KBM-7 (cell line): ENCODE data around the gene SCYGR7.
"Not testable (repeated sequence)": the region's sequence is repeated elsewhere in the genome, so short reads cannot be mapped to it uniquely, and the experiment has no call there.

ENCODE experiments used
- DNase-seq: peaks from one replicate; pipeline ENCODE4 v3.0.0-alpha.2; 2015
- in situ Hi-C: fragments of 300-500 bp; cut with MboI; formaldehyde crosslinking; loops from 2 replicates; pipeline ENCODE4 v1.14.3; 2020; ENCODE audit warnings: low sequenced_read_pairs, low pct_unique_long_range_greater_than_20kb, mixed read lengths

Gene SCYGR7, protein sequence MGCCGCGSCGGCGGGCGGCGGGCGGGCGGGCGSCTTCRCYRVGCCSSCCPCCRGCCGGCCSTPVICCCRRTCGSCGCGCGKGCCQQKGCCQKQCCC

DNA sequence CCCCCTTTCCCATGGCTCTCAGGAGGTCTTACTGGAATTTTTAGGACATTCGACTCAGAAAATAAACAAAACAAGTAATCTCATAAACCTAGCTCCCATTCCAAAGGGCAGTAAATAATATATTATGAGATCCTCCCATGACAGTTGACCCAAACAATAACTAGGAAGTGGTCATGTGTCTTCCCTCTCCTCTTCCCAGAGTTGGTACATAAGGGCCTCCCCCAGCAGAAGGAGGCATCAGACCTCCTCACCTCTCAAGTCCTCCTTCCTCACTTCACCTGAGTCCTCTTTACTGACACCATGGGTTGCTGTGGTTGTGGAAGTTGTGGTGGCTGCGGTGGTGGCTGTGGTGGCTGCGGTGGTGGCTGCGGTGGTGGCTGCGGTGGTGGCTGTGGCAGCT, at the start of gene SCYGR7:
TSS of gene SCYGR7 (plus strand) at position 301 of the 400 bp plus-strand sequence. CDS start at position 301, 0 bp downstream.
- no peak for DNase-seq
- in situ Hi-C loops, result no loop called here

DNA sequence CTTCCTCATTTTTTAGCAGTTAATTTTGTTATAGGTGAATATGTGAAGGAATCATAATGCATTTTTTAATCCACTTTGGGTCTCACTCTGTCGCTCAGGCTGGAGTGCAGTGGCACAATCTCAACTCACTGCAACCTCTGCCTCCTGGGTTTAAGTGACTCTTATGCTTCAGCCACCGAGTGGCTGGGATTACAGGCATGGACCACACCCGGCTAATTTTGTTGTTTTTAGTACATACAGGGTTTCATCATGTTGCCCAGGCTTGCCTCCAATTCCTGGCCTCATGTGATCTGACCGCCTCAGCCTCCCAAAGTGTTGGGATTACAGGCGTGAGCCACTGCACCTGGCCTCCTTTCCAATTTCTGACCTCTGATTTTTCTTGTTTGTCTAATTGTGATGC, 43.9 kb upstream of the SCYGR7 start:
- no peak for DNase-seq
- in situ Hi-C loops, result no loop called here

DNA sequence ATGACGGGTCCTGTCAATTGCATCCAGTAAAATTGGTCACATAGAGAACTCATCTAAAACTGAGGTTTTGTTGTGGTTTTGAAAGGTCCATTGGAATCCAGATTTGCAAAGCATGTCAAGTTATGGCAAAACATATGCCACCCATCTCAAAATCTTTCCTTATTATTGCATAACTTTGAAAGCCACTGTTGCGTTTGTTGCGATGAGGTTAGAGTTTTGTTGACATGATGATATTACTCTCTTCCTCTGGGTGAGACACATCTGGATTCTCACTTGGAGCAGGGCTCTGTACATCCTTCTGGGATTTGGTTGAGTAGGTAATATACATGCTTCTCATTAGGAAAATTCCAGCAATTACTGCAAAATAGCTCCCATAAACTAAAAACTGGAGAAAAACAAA, 40.9 kb upstream of the SCYGR7 start:
- DNase-seq, result no peak
- in situ Hi-C loops, result no loop called here

DNA sequence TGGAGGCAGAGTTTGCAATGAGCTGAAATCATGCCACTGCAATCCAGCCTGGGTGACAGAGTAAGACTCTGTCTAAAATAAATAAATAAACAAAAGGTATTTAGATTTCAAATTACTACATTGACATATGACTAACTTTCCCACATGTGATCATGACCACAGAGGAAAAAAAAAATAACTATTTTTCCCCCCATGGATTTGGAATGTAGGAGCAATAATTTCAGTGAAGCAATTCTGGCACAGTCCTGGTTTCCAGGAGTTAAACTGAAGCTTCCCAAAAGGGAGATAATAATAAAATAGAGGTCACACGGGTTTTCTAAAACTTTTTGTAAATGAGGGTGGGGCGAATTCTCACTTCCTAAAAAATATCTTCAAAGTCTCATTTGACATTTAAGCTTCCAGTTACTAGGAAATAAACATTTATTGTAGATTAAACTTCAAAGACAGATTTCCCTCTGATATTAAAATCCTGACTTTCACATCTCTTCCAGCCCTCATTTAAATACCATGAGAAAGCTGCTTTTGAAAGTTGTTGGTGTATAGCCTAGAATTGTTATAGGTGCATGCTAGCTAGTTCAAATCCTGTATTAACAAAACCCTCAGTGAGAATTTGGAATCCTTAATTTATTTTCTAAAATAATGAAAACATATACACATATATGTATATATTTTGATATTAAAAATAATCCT, 31.0 kb upstream of the SCYGR7 start:
- DNase-seq, result no peak

DNA sequence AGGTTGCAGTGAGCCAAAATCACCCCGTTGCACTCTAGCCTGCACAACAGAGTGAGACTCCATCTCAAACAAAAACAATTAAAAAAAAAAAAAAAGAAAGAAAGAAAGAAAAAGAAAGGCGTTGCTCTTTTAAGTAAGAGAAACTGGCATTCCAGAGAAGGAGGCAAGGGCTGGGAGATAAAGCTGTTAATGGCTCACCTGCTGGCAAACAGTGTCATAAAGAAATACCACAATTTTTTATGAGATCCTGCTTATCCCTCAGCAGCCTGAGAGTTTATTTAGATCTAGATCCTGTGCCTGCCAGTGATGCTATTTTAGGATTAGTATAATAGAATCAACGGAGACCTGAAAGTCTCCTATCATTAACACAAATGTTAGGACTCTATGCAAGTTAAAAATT, 26.6 kb upstream of the SCYGR7 start:
- no peak for DNase-seq
- in situ Hi-C loops, result no loop called here

More for the DNA sequence above, 31.0 kb upstream of the SCYGR7 start:
- in situ Hi-C loops, result no loop called here

DNA sequence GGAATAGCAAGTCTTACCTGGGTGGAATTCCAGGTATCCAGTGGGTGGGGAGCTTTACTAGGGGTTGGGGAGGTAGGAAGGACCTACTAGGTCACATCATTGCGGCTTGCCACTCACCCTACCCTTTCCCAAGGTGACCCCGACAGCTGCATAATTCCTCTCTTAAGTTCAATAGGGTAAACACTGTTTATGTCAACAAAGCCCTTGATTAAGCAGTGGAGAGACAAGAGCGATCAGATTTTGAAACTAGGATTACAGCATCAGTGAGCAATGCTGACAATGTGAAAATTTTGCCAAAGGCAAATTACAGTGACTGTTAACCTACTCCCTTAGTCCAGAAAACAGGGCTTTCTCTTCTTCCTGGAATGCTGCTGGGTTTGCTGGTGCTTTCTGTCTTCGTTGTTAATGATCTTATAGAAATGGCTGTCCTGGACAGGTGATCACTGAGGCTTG, 24.8 kb upstream of the SCYGR7 start:
- no peak for DNase-seq
- in situ Hi-C loops, result no loop called here

DNA sequence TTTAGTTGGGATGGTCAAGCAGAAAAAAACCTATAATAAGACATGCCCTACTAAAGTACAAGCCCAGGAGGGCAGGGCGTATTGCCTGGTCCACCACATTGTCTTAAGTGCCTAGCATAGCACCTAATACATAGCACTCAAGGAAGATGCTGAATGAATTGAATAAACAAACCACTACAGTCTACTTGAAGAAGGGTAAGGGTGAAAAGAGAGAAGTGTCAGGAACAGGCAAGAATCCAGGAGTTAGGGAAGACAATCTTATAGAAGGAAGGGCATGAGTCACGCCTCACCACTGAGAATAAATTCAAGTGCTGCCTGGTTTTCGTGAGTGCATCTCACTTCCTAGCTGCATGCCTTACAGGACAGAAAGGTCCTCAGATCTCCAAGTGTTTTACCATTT, 24.2 kb upstream of the SCYGR7 start:
- in situ Hi-C loops, result no loop called here
- no peak for DNase-seq

DNA sequence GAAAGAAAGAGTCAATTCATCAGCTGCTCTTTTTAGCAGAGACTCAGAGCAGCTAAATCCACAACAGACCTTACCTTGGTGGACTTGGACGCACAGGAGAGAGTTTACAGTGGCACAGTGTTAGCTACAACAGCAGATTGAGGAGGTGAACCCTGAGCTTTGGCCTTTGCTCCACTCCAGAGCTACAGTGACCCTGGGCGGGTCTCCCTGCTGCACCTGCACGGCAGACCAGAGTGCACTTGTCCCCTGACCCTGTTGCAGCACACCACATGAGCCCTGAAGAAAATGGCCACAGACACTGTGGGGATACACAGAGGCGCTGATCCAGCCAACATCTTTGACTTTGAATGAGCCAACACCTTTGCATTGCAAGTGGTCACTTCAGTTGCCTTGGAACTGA, 21.3 kb upstream of the SCYGR7 start:
- in situ Hi-C loops, result no loop called here
- DNase-seq, result no peak

DNA sequence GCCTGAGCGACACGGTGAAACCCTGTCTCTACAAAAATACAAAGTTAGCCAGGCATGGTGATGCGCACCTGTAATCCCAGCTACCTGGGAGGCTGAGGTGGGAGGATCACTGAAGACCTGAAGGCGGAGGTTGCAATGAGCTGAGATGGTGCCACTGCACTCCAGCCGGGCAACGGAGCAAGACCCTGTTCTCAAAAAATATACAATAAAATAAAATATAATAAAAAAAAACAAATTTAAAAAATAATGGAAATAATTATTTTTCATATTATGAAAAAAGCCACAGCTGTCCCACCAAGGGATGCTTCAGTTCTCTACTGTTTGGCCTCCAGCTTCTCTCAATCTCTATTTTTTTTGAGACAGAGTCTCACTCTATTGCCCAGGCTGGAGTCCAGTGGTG, 20.7 kb upstream of the SCYGR7 start:
- no peak for DNase-seq
- in situ Hi-C loops, result no loop called here

DNA sequence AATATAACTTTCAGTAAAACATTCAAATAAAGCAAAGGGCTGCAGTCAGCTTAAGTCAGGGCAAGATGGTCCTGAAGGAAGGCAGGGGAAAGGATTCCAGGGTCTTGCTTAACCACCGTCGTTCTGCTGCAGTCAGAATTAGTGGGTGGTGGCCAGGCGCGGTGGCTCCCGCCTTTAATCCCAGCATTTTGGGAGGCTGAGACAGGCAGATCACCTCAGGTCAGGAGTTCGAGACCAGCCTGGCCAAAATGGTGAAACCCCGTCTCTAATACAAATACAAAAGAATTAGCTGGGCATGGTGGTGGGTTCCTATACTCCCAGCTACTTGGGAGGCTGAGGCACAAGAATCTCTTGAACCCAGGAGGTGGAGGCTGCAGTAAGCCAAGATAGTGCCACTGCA, 17.1 kb upstream of the SCYGR7 start:
- in situ Hi-C loops, result no loop called here
- DNase-seq, result no peak

DNA sequence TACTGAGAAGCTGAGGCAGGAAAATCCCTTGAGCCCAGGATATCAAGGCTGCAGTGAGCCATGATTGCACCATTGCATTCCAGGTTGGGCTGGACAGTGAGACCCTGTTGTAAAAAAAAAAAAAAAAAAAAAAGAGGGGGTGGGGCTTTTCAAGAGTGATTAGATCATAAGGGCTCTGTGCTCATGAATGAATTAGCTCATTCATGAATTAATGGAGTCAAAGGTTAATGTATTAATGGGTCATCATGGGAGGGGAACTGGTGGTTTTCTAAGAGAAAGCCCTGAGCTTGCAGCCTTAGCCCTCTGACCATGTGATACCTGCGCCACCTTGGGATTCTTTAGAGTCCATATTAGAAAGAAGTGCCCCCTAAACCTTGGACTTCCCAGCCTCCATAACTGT, 14.8 kb upstream of the SCYGR7 start:
- no peak for DNase-seq
- in situ Hi-C loops, result no loop called here

DNA sequence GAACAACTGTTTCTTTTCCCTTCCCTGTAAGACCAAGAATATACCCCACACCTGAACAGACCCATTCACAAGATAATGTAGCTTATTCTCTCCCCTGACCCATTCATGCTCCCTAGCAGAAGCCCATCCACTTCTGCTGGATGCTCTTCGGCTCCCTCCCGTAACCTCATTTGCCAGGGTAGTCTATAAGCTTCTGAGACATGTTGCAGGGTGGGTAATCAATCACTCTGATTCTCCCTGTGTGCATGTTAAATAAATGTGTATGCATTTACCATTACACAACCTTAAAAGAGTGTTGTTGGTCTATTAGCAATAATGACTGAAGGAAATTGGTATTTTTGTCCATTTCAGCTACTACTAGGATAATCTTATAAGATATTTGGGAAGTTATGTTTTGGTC, 11.6 kb upstream of the SCYGR7 start:
- in situ Hi-C loops, result no loop called here
- DNase-seq, result no peak

DNA sequence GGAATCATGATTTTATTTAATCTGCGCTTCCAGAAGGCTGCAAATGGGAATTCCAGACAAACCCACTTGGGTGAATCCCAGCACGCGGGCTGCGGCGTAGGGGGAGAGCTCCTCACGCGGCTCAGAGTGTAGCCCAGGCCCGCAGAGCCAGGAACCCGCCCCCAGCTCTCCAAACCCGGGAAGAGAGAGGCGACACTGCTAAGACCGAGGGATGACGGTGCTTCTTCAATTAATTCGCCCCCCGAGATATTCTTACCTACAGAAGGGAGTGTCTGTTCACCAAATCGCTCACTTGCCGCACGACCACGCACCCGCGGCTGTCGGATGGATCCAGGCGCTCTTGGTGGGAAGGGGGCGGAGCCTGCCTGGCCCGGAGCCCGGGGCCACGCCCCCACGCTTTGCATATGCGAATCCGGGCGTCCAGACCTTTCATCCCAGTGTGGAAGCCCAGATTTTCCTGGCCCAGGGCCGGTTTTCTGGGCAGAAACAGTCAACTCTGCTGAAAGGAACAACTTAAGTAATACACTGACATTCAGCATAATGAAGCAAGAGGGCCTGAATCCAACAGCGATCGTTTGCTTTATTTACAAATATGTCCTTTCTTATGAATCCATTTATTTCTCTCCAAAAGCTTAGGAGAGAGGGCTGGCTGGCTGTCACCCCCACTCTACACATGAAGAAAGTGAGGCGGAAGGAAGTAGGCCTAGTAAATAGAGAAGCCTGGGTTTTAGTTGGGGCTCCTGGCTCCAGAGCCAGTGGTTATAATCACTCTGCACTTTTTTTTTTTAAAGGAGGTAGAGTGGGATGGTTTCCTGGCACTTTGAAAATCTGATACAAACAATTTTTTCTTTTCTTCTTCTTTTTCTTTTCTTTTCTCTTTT, 10.2 kb upstream of the SCYGR7 start, which contains the start of gene SLC19A3:
TSS of gene SLC19A3 (minus strand) at position 342 of the 881 bp plus-strand sequence. CDS start 15,710 bp downstream, outside the sequence.
- in situ Hi-C loops, result no loop called here
- DNase-seq, result no peak

DNA sequence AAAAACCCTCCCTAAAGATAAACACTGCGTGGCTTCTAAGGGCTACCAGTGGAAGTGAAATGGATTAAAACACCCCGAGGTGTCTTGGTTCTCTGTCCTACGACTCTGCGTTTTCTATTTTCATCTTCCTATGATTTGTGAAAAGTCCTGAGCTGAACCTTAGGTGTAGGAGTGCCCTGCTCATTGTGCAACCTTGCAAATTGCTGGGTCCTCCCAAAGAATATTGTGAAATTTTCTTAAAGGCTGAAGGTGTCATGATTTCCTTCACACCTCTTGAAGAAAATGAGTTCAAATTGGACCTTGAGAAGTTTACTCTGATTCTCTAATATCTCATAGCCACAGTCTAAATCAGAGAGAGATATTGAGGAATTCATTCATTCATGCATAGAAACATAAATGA, 8.5 kb upstream of the SCYGR7 start:
- in situ Hi-C loops, result no loop called here
- DNase-seq, result no peak

DNA sequence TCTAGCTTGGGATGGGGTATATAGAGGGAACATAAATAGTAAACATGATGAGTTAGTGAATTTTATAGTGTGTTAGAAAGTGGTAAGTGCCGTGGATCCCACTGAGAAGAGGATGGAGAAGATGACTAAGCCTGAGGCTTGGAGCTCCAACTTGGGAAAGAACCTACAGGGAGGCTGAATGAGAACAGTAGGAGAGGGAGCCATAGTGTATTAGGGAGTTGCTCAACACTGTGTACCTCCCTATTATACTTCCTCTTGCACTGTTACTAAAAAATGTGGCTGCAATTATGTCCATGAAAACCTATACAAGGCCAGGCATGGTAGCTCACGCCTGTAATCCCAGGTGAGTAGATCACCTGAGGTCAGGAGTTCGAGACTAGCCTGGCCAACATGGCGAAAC, 7.5 kb upstream of the SCYGR7 start:
- no peak for DNase-seq
- in situ Hi-C loops, result no loop called here

DNA sequence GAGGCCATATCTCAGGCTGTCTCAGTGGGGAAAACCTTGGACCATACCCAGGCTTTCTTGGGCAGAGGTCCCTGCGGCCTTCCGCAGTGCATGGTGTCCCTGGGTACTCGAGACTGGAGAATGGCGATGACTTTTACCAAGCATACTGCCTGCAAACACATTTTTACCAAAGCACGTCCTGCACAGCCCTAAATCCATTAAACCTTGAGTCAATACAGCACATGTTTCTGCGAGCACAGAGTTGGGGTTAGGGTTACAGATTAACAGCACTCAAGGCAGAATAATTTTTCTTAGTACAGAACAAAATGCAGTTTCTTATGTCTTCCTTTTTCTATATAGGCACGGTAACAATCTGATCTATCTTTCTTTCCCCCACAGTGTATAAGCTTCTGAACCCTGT, 5.3 kb upstream of the SCYGR7 start:
- DNase-seq, in situ Hi-C loops: not testable (repeated sequence)

DNA sequence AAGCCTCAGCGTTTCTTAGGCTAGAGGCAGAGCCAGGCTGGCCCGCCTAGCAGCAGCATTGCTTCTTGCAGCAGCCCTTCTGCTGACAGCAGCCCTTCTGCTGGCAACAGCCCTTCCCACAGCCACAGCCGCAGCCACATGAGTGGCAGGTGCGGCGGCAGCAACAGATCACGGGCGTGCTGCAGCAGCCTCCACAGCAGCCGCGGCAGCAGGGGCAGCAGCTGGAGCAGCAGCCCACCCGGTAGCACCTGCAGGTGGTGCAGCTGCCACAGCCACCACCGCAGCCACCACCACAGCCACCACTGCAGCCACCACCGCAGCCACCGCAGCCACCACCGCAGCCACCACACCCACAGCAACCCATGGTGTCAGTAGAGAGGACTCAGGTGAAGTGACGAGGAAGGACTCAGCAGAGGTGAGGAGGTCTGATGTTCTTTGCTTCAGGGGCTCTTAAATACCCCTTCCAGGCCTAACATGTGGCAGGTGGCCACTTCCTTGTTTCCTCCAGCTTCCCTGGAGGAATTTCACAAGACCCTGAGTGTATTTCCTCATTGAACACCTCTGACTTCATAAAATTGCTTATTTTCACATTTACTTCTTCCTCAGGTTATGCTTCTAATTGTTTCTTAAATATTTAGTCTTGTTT, 3.6 kb upstream of the SCYGR7 start, which contains the start of gene SCYGR6:
TSS of gene SCYGR6 (minus strand) at position 364 of the 646 bp plus-strand sequence. CDS start at position 364, 0 bp downstream.
- in situ Hi-C loops, result no loop called here
- no peak for DNase-seq

DNA sequence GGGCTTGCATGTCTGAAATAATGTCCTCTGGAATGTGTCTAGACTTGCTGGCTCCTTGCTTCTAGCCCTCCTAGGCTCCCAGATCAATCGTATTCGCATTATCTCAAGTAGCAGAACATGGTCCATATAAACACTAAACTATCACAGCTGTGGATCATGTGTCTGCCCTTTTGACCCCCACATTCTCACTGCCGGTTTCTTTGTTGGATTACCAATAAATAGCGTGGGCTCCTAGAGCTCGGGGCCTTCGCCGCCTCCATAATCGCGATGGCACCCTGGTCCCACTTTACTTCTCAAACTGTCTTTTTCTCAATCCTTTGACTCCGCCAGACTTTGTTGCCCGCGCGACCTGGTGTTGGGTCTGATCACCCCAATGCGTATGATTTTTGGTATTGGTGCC, 11.2 kb downstream of the SCYGR7 start:
- in situ Hi-C loops, result no loop called here
- no peak for DNase-seq

DNA sequence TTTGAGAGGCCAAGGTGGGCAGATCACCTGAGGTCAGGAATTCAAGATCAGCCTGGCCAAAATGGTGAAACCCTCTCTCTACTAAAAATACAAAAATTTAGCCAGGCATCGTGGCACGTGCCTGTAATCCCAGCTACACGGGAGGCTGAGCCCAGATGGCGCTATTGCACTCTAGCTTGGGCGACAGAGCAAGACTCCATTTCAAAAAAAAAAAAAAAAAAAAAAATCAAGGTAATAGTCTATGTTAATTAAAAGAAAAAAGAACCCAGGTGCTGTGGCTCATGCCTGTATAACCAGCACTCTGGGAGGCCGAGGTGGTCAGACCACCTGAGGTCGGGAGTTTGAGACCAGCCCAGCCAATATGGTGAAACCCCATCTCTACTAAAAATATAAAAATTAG, 12.6 kb downstream of the SCYGR7 start:
- DNase-seq, in situ Hi-C loops: not testable (repeated sequence)

DNA sequence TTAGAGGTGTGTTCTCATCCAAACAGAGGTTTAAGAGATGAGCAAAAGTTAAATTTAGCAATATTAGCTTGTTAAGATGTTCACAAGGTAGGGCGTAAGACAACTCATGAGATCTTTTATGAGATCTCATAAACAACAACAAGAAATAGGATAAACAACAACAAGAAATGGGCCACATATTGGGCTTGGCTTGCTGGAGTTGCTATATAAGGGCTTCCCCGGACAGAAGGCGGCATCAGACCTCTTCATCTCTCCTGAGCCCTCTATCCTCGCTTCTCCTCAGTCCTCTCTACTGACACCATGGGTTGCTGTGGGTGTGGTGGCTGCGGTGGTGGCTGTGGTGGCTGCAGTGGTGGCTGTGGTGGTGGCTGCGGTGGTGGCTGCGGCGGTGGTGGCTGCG, 17.5 kb downstream of the SCYGR7 start, which contains the start of gene SCYGR8:
TSS of gene SCYGR8 (plus strand) at position 301 of the 400 bp plus-strand sequence. CDS start at position 301, 0 bp downstream.
- DNase-seq, result no peak
- in situ Hi-C loops, result no loop called here
